ENCODE data around the gene GPR83.
"Not testable (repeated sequence)": the region's sequence is repeated elsewhere in the genome, so short reads cannot be mapped to it uniquely, and the experiment has no call there.

GPR83 gene

GRCh38 chr11:94370576-94370975 lies 30.6 kb downstream of the GPR83 start:
- DNase-seq (ENCODE audit: low spot score): not testable (repeated sequence)

DNA sequence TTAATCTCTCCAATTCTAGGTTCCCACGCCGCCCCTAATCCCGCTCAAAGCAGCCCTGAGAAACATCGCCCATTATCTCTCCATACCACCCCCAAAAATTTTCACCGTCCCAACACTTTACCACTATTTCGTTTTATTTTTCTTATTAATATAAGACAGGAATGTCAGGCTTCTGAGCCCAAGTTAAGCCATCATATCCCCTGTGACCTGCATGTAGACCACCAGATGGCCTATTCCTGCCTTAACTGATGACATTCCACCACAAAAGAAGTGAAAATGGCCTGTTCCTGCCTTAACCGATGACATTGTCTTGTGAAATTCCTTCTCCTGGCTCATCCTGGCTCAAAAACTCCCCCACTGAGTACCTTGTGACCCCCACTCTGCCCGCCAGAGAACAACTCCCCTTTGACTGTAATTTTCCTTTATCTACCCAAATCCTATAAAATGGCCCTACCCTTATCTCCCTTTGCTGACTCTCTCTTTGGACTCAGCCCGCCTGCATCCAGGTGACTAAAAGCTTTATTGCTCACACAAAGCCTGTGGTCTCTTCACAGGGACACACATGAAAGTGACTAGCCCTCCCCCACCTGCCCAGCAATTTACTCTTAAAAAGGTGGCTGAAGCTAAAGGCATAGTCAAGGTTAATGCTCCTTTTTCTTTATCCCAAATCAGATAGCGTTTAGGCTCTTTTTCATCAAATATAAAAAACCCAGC lies 50.2 kb downstream of the GPR83 start:
- DNase-seq (ENCODE audit: low spot score): not testable (repeated sequence)

DNA sequence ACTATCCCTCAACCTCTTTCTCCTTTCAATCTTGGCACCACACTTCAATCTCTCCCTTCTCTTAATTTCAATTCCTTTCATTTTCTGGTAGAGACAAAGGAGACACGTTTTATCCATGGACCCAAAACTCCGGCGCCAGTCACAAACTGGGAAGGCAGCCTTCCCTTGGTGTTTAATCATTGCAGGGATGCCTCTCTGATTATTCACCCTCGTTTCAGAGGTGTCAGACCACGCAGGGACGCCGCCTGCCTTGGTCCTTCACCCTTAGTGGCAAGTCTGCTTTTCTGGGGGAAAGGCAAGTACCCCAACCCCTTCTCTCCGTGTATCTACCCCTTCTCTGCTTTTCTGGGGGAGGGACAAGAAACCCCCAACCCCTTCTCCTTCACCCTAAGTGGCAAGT lies 54.9 kb downstream of the GPR83 start:
- not testable (repeated sequence) for DNase-seq (ENCODE audit: low spot score)

GRCh38 chr11:94343495-94343894 lies 57.7 kb downstream of the GPR83 start:
- no peak for DNase-seq (ENCODE audit: low spot score)

DNA sequence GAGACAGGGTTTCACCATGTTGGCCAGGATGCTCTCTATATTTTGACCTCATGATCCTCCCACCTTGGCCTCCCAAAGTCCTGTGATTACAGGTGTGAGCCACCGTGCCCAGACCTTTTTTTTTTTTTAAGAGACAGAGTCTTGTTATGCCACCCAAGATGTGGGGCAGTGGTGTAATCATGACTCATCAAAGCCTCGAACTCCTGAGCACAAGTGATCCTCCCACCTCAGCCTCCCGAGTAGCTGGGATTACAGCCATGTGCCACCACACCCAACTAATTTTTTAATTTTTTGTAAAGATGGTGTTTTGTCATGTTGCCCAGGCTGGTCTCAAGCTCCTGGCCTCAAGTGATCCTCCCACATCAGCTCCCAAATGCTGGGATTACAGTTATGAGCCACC lies 59.0 kb downstream of the GPR83 start:
- no peak for DNase-seq (ENCODE audit: low spot score)

DNA sequence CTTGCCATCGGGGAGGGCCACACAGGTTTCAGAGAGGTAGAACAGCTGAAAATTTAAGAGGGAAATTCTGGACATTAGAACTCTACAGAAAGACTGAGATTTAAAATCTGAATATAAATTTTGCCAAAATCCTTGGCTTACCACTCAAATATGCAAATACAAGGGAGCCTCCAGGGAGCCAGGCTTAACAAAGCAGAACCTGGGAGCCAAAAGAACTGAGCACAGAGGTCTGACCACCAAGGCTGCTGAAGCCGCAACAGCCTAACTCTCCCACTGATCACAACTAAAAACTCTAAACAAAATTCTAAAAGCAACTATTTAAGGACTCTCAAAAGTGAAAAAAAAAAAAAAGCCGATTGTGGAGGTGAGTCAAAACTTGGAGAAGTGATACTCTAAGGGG lies 62.6 kb downstream of the GPR83 start:
- no peak for DNase-seq (ENCODE audit: low spot score)

- no peak for DNase-seq (ENCODE audit: low spot score)
Observed at GRCh38 chr11:94336033-94336432, 65.2 kb downstream of the GPR83 start.

DNA sequence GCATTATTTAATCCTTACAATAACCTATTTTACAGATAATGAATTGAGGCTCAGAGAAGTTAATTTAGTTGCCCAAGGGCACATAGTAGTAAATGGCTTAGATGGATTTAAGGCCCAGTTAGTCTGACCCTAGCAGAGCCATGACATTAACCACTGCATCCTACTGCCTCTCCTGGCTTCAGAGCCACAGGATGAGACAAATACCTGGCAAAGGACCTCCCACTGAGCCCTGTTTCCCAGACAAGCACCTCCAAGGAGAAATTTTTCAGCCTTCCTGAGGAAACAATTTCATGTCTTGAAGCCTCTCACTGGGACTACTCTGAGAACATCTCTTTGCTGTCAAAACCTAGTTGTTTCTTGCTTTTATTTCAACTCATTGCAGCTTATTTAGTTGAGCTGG lies 68.4 kb downstream of the GPR83 start:
- DNase-seq (ENCODE audit: low spot score): no peak

DNA sequence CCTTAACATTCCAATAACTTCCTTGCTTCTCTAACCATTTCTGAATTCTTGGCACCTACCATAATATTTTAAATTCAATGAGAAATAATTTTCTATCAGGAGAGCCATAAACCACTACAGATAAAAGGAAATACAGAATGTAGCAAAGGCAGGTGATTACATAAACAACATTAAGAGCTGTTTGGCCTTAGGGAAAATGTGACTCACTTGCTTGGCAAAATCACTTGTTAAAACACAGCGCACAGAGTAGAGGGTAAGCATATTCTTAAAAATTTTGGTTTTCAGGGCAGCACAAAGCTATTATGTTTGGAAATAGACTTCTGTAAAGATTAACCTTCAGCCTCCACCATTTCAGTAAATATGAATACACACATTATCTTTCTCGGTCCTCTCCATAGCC lies 70.4 kb downstream of the GPR83 start:
- no peak for DNase-seq (ENCODE audit: low spot score)

GRCh38 chr11:94329501-94329900 lies 71.7 kb downstream of the GPR83 start:
- no peak for DNase-seq (ENCODE audit: low spot score)

- no peak for DNase-seq (ENCODE audit: low spot score)
Observed at GRCh38 chr11:94328587-94329080, 72.6 kb downstream of the GPR83 start.

All from D341Med (cell line).